Fibroblast of skin of back (primary cell): ENCODE data around the gene ALOX12B.
"Not testable (repeated sequence)": the region's sequence is repeated elsewhere in the genome, so short reads cannot be mapped to it uniquely, and the experiment has no call there.

Source experiments
- DNase-seq: peaks from one replicate; pipeline ENCODE4 v3.0.0-alpha.2; 2013

Gene ALOX12B

GRCh38 chr17:8118769-8119580 is 31.5 kb upstream of the ALOX12B start:
- DNase-seq, result peak; percentile 80

- peak; percentile 60 for DNase-seq
Measured at GRCh38 chr17:8117980-8118768, 30.7 kb upstream of the ALOX12B start, which contains the start of gene ALOXE3. TSS of gene ALOXE3 (minus strand) at chr17:8118514. CDS start at chr17:8117990, 524 bp downstream.

GRCh38 chr17:8117367-8117979 is 30.0 kb upstream of the ALOX12B start:
- DNase-seq, result no peak

GRCh38 chr17:8116776-8117175 is 29.3 kb upstream of the ALOX12B start:
- no peak for DNase-seq

GRCh38 chr17:8110907-8111306 is 23.4 kb upstream of the ALOX12B start:
- DNase-seq, result no peak

- DNase-seq, result no peak
Measured at GRCh38 chr17:8110456-8110804, 22.9 kb upstream of the ALOX12B start.

- DNase-seq, result no peak
Measured at GRCh38 chr17:8109661-8110455, 22.3 kb upstream of the ALOX12B start.

- DNase-seq, result no peak
Measured at GRCh38 chr17:8108972-8109660, 21.6 kb upstream of the ALOX12B start.

GRCh38 chr17:8106980-8107379 is 19.5 kb upstream of the ALOX12B start:
- DNase-seq, result not testable (repeated sequence)

GRCh38 chr17:8105957-8106398 is 18.5 kb upstream of the ALOX12B start:
- DNase-seq, result peak; percentile 30

- no peak for DNase-seq
Measured at GRCh38 chr17:8104911-8105310, 17.4 kb upstream of the ALOX12B start.

GRCh38 chr17:8103549-8103948 is 16.0 kb upstream of the ALOX12B start:
- no peak for DNase-seq

- DNase-seq, result no peak
Measured at GRCh38 chr17:8101721-8102120, 14.2 kb upstream of the ALOX12B start.

- no peak for DNase-seq
Measured at GRCh38 chr17:8100763-8101162, 13.2 kb upstream of the ALOX12B start.

GRCh38 chr17:8100111-8100510 is 12.6 kb upstream of the ALOX12B start:
- no peak for DNase-seq

- no peak for DNase-seq
Measured at GRCh38 chr17:8096541-8096940, 9.0 kb upstream of the ALOX12B start.

GRCh38 chr17:8095361-8095760 is 7.8 kb upstream of the ALOX12B start:
- no peak for DNase-seq

- DNase-seq, result peak; percentile 34
Measured at GRCh38 chr17:8091033-8091687, 3.6 kb upstream of the ALOX12B start.

- no peak for DNase-seq
Measured at GRCh38 chr17:8089728-8090127, 2.2 kb upstream of the ALOX12B start.

- DNase-seq, result no peak
Measured at GRCh38 chr17:8087952-8088230, 375 bp upstream of the ALOX12B start.

GRCh38 chr17:8084250-8084649 is 3.3 kb downstream of the ALOX12B start:
- no peak for DNase-seq

- DNase-seq, result no peak
Measured at GRCh38 chr17:8082292-8082691, 5.2 kb downstream of the ALOX12B start.
